C1 segment of cervical spinal cord (tissue), 14 donors: Measurements from ENCODE around the gene ZNF749.
"Not testable (repeated sequence)": the region's sequence is repeated elsewhere in the genome, so short reads cannot be mapped to it uniquely, and the experiment has no call there.

Experiments used
- DNase-seq, 14 donors: peaks; one replicate each; lab custom pipeline; 2025; lab: John Stamatoyannopoulos, UW

Gene ZNF749

DNA sequence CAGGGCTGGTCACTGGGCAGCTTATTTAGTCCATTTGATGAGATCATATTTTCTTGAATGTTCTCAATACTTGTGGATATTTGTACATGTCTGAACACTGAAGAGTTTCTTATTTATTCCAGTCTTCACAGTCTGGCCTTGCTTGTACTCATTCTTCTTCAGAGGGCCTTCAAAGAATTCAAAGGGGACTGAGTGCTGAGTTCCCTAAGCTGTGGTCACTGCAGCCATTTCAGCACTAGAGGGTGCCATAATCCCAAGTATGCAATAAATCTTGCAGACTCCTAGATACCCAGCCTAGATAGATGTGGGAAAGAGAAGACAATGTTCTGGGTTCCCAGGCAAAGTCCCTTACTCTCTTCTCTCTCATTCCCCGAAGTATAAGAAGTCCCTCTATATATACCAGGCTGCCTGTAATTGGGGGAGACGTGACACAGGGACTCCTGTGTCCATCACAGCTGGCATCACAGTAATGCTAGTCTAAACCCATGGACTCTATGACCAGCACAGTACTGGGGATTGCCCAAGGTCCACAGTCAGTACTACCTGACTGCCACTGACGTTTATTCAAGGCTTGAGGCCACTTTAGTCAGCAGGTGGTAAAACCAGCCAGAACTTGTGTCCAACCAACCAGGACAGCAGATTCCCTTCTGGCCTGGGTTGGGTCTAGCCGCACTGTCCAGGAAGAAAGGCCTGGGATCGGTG is 30.7 kb downstream of the ZNF749 start:
- no peak for DNase-seq

DNA sequence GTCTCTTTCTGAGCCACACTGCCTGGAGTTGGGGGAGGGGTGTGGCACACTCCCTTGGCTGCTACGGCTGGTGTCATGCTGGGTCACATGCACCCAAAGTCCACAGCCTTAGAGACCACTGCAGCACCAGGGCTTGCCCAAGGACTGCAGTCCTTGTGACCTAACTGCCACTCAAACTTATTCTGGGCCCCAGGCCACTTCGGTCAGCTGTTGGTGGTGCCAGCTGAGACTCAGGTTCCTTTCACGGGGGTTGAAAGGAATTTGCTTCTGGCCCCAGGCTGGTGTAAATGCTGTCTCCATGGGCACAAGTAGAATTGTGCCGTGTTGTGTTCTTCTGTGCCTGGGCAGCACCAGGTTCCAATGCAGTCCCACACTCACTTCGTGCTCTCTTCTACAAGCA is 31.4 kb downstream of the ZNF749 start:
- DNase-seq = no peak

DNA sequence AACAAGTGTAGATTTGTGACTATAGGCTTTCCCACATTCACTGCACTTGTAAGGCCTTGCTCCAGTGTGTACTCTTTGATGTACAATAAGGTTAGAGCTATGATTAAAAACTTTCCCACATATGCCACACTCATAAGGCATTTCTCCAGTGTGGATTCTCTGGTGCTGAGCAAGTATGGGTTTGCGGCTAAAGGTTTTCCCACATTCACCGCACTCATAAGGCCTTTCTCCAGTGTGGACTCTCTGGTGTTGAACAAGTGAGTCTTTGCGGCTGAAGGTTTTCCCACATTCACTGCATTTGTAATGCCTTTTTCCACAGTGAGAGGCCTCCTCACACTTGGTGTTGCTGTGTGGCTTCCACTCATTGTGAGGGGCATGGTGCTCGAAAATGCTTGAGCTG is 38.5 kb downstream of the ZNF749 start:
- DNase-seq = no peak

DNA sequence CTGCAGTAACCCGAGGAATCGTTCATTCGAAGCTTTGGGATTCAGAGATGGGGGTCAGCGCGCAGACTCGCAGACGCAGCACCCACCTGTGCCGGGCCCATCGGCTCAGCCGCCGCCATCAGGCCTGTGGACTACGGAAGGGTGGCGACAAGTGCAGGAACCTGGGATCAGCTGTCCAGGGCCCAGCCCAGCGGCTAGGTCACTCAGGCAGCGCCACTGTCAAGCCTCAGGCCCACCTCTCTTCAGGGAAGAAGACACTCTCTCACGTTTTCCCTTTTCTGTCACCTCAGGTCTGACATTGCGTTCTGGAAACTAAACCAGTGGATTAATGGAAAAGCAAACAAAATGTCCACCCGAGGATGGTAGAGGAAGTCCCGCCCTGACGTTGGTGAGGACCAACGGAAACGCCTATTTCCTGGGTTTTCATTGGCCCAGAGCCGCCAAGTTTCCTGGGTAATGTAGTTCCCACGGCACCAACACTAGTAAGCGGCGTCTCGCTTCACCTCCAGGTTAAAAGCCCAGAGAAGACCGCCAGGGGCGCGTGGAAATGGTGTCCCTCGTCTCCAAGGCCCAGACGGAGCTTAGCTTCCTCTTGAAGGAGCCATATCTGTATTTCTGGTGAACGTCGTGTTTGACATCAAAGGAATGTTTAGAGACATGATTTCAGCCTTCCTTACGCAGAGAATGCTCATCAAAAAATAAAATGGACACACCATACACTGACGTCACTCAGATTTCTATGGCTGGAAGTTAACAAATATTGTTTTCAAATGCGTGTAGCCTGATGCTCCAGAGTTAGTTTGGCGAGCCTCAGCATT is 42.3 kb downstream of the ZNF749 start, which contains the start of gene ZNF772:
Gene ZNF772 (minus strand): TSS at position 376 of the 818 bp plus-strand sequence. CDS start 257 bp downstream, at position 119.
- DNase-seq = peak; percentile 46 to 94 (median 85)

- peak; percentile 36 to 90 (median 80) for DNase-seq
Measured at GRCh38 chr19:57487477-57488298, 52.6 kb downstream of the ZNF749 start, which contains the start of gene ZNF419. Gene ZNF419 (plus strand): TSS chr19:57487750. CDS start chr19:57487951, 201 bp downstream.

- DNase-seq = not testable (repeated sequence)
Measured at GRCh38 chr19:57488299-57488644, 53.1 kb downstream of the ZNF749 start.
